ENCODE data around the gene CRYBG3. TPM values are rescaled to one million over a fixed set of nuclear protein-coding genes. Genes with fewer than 3 reads are reported as not detected.

CRYBG3 gene
- total RNA-seq, 2 donors from 2014 or later = 13.4 to 29.2 TPM

- Histone ChIP-seq H3K27ac (no peak overlapping the region), H3K4me1 (ENCODE audit: control insufficient read depth in 1 of 2, low read depth in 2 of 2) (peaks cover 3 to 5% of the 10 kb centered on the region in 2 donors), H3K36me3 (no peaks in the 10 kb centered on the region), H3K4me3 (no peak overlapping the region), H3K9me3 (no peaks in the 10 kb centered on the region), H3K27me3 (replicated peaks; ENCODE audit: insufficient read depth) (no peaks in the 10 kb centered on the region)
- DNase-seq (ENCODE audit: low spot score) (no peak), ATAC-seq (ENCODE audit: insufficient number of reproducible peaks, low FRiP score, low read depth) (no peak)
- TF ChIP-seq, protein P1, sequence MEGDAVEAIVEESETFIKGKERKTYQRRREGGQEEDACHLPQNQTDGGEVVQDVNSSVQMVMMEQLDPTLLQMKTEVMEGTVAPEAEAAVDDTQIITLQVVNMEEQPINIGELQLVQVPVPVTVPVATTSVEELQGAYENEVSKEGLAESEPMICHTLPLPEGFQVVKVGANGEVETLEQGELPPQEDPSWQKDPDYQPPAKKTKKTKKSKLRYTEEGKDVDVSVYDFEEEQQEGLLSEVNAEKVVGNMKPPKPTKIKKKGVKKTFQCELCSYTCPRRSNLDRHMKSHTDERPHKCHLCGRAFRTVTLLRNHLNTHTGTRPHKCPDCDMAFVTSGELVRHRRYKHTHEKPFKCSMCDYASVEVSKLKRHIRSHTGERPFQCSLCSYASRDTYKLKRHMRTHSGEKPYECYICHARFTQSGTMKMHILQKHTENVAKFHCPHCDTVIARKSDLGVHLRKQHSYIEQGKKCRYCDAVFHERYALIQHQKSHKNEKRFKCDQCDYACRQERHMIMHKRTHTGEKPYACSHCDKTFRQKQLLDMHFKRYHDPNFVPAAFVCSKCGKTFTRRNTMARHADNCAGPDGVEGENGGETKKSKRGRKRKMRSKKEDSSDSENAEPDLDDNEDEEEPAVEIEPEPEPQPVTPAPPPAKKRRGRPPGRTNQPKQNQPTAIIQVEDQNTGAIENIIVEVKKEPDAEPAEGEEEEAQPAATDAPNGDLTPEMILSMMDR (IDR thresholded peaks at IDR 0.05) = no peak
Measured at GRCh38 chr3:97838393-97838792, 16.6 kb downstream of the CRYBG3 start.

DNA sequence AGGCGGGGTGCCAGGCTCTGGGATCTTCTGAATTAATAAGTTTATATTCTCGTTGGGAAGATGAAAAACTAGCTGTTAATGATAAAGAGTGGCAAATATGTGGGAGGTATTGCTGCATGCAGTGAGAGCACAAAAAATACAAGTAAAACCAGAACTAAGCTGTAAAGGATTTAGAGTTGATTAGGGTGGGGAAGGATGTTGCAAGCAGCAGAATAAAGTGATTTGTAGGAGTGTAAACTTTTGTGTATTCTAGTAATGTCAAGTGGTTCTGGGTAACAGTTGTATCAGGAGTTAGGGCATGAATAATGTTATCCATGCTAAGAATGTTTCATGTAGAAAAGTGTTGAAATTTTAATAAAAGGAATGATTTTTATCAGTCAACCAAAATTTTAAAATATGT, 18.1 kb downstream of the CRYBG3 start:
- peaks cover 3 to 5% of the 10 kb centered on the region in 2 donors for H3K4me1 ChIP-seq (ENCODE audit: control insufficient read depth in 1 of 2, low read depth in 2 of 2)
- H3K9me3 ChIP-seq = no peaks in the 10 kb centered on the region
- no peak overlapping the region for H3K27ac ChIP-seq
- no peak overlapping the region for H3K4me3 ChIP-seq
- no peak for DNase-seq (ENCODE audit: low spot score)
- TF ChIP-seq, protein P1 (IDR thresholded peaks at IDR 0.05) = no peak
- ATAC-seq (ENCODE audit: insufficient number of reproducible peaks, low FRiP score, low read depth) = no peak
- H3K27me3 ChIP-seq (replicated peaks; ENCODE audit: insufficient read depth) = no peaks in the 10 kb centered on the region
- H3K36me3 ChIP-seq = no peaks in the 10 kb centered on the region

DNA sequence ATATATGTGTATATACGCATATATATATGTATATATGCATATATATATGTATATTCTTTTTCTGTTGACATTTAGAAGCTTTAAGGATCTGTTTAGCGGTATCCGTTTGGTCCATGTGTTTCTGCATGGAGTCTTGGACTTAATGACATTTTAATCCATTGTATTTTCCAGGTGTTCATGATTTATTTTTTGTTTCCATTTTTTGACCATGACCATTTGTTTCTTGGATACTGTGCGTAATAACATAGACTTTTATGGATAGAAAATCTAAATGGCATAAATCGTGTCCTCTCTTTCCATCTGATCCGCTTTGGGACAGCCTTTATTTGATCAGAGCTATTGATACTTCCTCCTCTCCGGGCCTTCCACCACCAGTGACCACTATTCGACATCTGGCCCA, 19.5 kb downstream of the CRYBG3 start:
- Histone ChIP-seq H3K36me3 (no peaks in the 10 kb centered on the region), H3K4me3 (no peak overlapping the region), H3K4me1 (ENCODE audit: control insufficient read depth in 1 of 2, low read depth in 2 of 2) (peaks cover 3 to 5% of the 10 kb centered on the region in 2 donors), H3K27me3 (replicated peaks; ENCODE audit: insufficient read depth) (no peaks in the 10 kb centered on the region), H3K9me3 (no peaks in the 10 kb centered on the region), H3K27ac (no peak overlapping the region)
- DNase-seq (ENCODE audit: low spot score) (no peak), ATAC-seq (ENCODE audit: insufficient number of reproducible peaks, low FRiP score, low read depth) (no peak)
- TF ChIP-seq, protein P1 (IDR thresholded peaks at IDR 0.05) = no peak

DNA sequence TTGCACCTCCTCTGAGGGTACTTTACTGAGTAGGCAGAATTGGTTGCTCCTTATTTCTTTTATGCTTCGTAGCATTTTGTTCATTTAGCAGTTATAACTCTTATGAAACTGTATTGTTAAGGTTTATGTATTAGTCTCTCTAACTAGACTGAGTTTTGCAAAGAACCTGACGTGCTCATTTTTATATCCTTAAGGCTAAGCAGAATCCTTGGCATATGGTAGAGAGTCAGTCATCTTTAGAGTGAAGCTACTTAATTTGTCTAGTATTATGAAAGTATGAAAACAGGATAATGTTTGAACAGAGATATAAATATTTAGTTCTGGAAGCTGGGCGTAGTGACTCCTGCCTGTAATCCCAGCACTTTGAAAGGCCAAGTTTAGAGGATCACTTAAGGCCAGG, 20.1 kb downstream of the CRYBG3 start:
- DNase-seq (ENCODE audit: low spot score) (no peak), ATAC-seq (ENCODE audit: insufficient number of reproducible peaks, low FRiP score, low read depth) (no peak)
- TF ChIP-seq, protein P1 (IDR thresholded peaks at IDR 0.05) = no peak
- no peak overlapping the region for H3K27ac ChIP-seq
- H3K4me3 ChIP-seq = no peak overlapping the region
- no peaks in the 10 kb centered on the region for H3K9me3 ChIP-seq
- H3K36me3 ChIP-seq = no peaks in the 10 kb centered on the region
- no peaks in the 10 kb centered on the region for H3K27me3 ChIP-seq (replicated peaks; ENCODE audit: insufficient read depth)
- H3K4me1 ChIP-seq (ENCODE audit: control insufficient read depth in 1 of 2, low read depth in 2 of 2) = peaks cover 3 to 5% of the 10 kb centered on the region in 2 donors

GRCh38 chr3:97848779-97849178, 27.0 kb downstream of the CRYBG3 start:
- Histone ChIP-seq H3K27me3 (replicated peaks; ENCODE audit: insufficient read depth) (no peaks in the 10 kb centered on the region), H3K4me3 (no peak overlapping the region), H3K9me3 (peaks cover 3% of the 10 kb centered on the region), H3K36me3 (no peaks in the 10 kb centered on the region), H3K4me1 (ENCODE audit: control insufficient read depth in 1 of 2, low read depth in 2 of 2) (no peaks in the 10 kb centered on the region), H3K27ac (no peak overlapping the region)
- ATAC-seq (ENCODE audit: insufficient number of reproducible peaks, low FRiP score, low read depth) = no peak
- TF ChIP-seq, protein P1 (IDR thresholded peaks at IDR 0.05) = no peak
- no peak for DNase-seq (ENCODE audit: low spot score)

Data from thoracic aorta (tissue), 2 donors.